ENCODE data around the gene CSTF3. TPM values are rescaled to one million over a fixed set of nuclear protein-coding genes. Genes with fewer than 3 reads are reported as not detected.

The CSTF3 gene
- polyA plus RNA-seq, 1 donor from 2014 or later = 86.8 TPM

- no peak overlapping the region for H2AFZ ChIP-seq (ENCODE audit: low read depth, low read length)
- TF ChIP-seq SMC3 (conservative IDR thresholded peaks at IDR 0.05; ENCODE audit: poor library complexity) (no peak), REST (IDR thresholded peaks at IDR 0.05; ENCODE audit: borderline replicate concordance) (no peak), CTCF (IDR thresholded peaks at IDR 0.05; ENCODE audit: poor library complexity, severe bottlenecking) (no peak), MXI1 (conservative IDR thresholded peaks at IDR 0.05; ENCODE audit: poor library complexity, severe bottlenecking) (no peak), EZH2 (IDR thresholded peaks at IDR 0.05; ENCODE audit: borderline replicate concordance, insufficient read depth, low read length, poor library complexity, severe bottlenecking) (no peak), RAD21 (conservative IDR thresholded peaks at IDR 0.05) (no peak), POLR2AphosphoS5 (IDR thresholded peaks at IDR 0.05) (no peak), EP300 (conservative IDR thresholded peaks at IDR 0.05; ENCODE audit: poor library complexity, severe bottlenecking) (no peak)
- H3K9me3 ChIP-seq (ENCODE audit: low read length) = no peaks in the 10 kb centered on the region
- peaks cover 3% of the 10 kb centered on the region for H3K36me3 ChIP-seq (ENCODE audit: insufficient read depth, low read length)
- no peak overlapping the region for H3K4me3 ChIP-seq (ENCODE audit: low read length)
- H3K79me2 ChIP-seq (replicated peaks; ENCODE audit: insufficient read depth, low read length) = no peaks in the 10 kb centered on the region
- H3F3A ChIP-seq (ENCODE audit: insufficient read depth, low read length, poor library complexity, severe bottlenecking) = no peaks in the 10 kb centered on the region
- no peak overlapping the region for H3K27ac ChIP-seq (ENCODE audit: low read length)
- no peak overlapping the region for H3K4me2 ChIP-seq (ENCODE audit: low read length)
- H3K9ac ChIP-seq (ENCODE audit: low read length) = no peak overlapping the region
- no peaks in the 10 kb centered on the region for H3K9me2 ChIP-seq (ENCODE audit: insufficient read depth, low read length)
- no peaks in the 10 kb centered on the region for H3K27me3 ChIP-seq (ENCODE audit: insufficient read depth, low read depth, low read length)
- no peaks in the 10 kb centered on the region for H4K20me1 ChIP-seq (ENCODE audit: insufficient read depth)
These were observed 99.1 kb downstream of the CSTF3 start for GRCh38 chr11:33062137-33062536.

DNA sequence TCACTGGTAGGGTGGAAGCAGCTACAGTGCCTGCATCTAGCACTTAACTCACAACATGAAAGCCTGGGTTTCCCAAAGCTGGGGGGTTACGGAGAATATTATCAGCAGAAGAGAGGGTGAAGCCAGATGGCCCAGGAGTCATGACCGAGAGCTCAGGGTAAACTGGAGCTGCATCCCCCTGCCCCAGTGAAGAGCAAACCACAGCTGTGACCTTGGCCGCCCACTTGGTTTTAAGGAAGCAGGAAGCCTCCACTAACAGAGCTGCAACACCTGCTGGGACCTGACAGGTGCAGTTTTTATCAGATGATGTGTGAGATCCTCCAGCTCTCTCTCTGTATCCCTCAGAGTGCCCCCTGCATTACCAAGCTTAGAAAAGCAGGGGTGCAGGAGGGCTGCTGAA, 101.0 kb downstream of the CSTF3 start:
- H3K27ac ChIP-seq (ENCODE audit: low read length) = no peak overlapping the region
- no peaks in the 10 kb centered on the region for H3K9me3 ChIP-seq (ENCODE audit: low read length)
- no peaks in the 10 kb centered on the region for H3K27me3 ChIP-seq (ENCODE audit: insufficient read depth, low read depth, low read length)
- TF ChIP-seq POLR2AphosphoS5 (IDR thresholded peaks at IDR 0.05) = no peak
- no peak overlapping the region for H3K4me3 ChIP-seq (ENCODE audit: low read length)
- no peak overlapping the region for H3K9ac ChIP-seq (ENCODE audit: low read length)
- H2AFZ ChIP-seq (ENCODE audit: low read depth, low read length) = no peak overlapping the region
- H3F3A ChIP-seq (ENCODE audit: insufficient read depth, low read length, poor library complexity, severe bottlenecking) = no peaks in the 10 kb centered on the region
- no peak overlapping the region for H3K4me2 ChIP-seq (ENCODE audit: low read length)
- peaks cover 3% of the 10 kb centered on the region for H3K36me3 ChIP-seq (ENCODE audit: insufficient read depth, low read length)
- H4K20me1 ChIP-seq (ENCODE audit: insufficient read depth) = no peaks in the 10 kb centered on the region
- H3K9me2 ChIP-seq (ENCODE audit: insufficient read depth, low read length) = no peaks in the 10 kb centered on the region
- no peaks in the 10 kb centered on the region for H3K79me2 ChIP-seq (replicated peaks; ENCODE audit: insufficient read depth, low read length)

GRCh38 chr11:33059331-33060007, 101.8 kb downstream of the CSTF3 start:
- H3K9me2 ChIP-seq (ENCODE audit: insufficient read depth, low read length) = no peaks in the 10 kb centered on the region
- no peak overlapping the region for H3K4me2 ChIP-seq (ENCODE audit: low read length)
- no peak for TF ChIP-seq EP300 (conservative IDR thresholded peaks at IDR 0.05; ENCODE audit: poor library complexity, severe bottlenecking)
- TF ChIP-seq MXI1 (conservative IDR thresholded peaks at IDR 0.05; ENCODE audit: poor library complexity, severe bottlenecking) = no peak
- H3K4me3 ChIP-seq (ENCODE audit: low read length) = no peak overlapping the region
- no peaks in the 10 kb centered on the region for H4K20me1 ChIP-seq (ENCODE audit: insufficient read depth)
- H3K9me3 ChIP-seq (ENCODE audit: low read length) = no peaks in the 10 kb centered on the region
- H3K79me2 ChIP-seq (replicated peaks; ENCODE audit: insufficient read depth, low read length) = no peaks in the 10 kb centered on the region
- H3K27me3 ChIP-seq (ENCODE audit: insufficient read depth, low read depth, low read length) = no peaks in the 10 kb centered on the region
- no peak overlapping the region for H2AFZ ChIP-seq (ENCODE audit: low read depth, low read length)
- H3K36me3 ChIP-seq (ENCODE audit: insufficient read depth, low read length) = peaks cover 3% of the 10 kb centered on the region
- no peaks in the 10 kb centered on the region for H3F3A ChIP-seq (ENCODE audit: insufficient read depth, low read length, poor library complexity, severe bottlenecking)
- no peak overlapping the region for H3K9ac ChIP-seq (ENCODE audit: low read length)
- no peak overlapping the region for H3K27ac ChIP-seq (ENCODE audit: low read length)
